Activated CD4-positive, alpha-beta T cell treated with anti-CD3 and anti-CD28 coated beads, Interleukin-2, amount 50 U/mL, for 16 hours (primary cell): ENCODE measurements around the gene NUP133.
"Not testable (repeated sequence)": the region's sequence is repeated elsewhere in the genome, so short reads cannot be mapped to it uniquely, and the experiment has no call there.

Source experiments
- DNase-seq: peaks from one replicate; pipeline ENCODE4 v3.0.0-alpha.2; 2020

Gene NUP133

GRCh38 chr1:229507951-229508822 is at the start of gene NUP133:
NUP133 (minus strand) TSS chr1:229508341; CDS start chr1:229508249, 92 bp downstream.
- peak; percentile 98 for DNase-seq

- DNase-seq, result peak; percentile 54
Measured at GRCh38 chr1:229557200-229557850, 49.2 kb upstream of the NUP133 start.

- DNase-seq, result no peak
Measured at GRCh38 chr1:229554886-229555621, 46.9 kb upstream of the NUP133 start.

GRCh38 chr1:229553621-229554130 is 45.5 kb upstream of the NUP133 start:
- DNase-seq, result no peak

GRCh38 chr1:229552732-229553131 is 44.6 kb upstream of the NUP133 start:
- no peak for DNase-seq

- DNase-seq, result no peak
Measured at GRCh38 chr1:229550812-229551567, 42.8 kb upstream of the NUP133 start.

- DNase-seq, result no peak
Measured at GRCh38 chr1:229547542-229547941, 39.4 kb upstream of the NUP133 start.

- DNase-seq, result no peak
Measured at GRCh38 chr1:229544587-229544986, 36.4 kb upstream of the NUP133 start.

GRCh38 chr1:229539863-229540506 is 31.8 kb upstream of the NUP133 start:
- DNase-seq, result no peak

GRCh38 chr1:229538945-229539344 is 30.8 kb upstream of the NUP133 start:
- no peak for DNase-seq

GRCh38 chr1:229537894-229538293 is 29.8 kb upstream of the NUP133 start:
- DNase-seq, result no peak

GRCh38 chr1:229536982-229537381 is 28.8 kb upstream of the NUP133 start:
- no peak for DNase-seq

GRCh38 chr1:229535230-229535629 is 27.1 kb upstream of the NUP133 start:
- DNase-seq, result no peak

GRCh38 chr1:229531326-229531725 is 23.2 kb upstream of the NUP133 start:
- no peak for DNase-seq

GRCh38 chr1:229529639-229530038 is 21.5 kb upstream of the NUP133 start:
- DNase-seq, result no peak

- DNase-seq, result no peak
Measured at GRCh38 chr1:229526695-229527094, 18.6 kb upstream of the NUP133 start.

- DNase-seq, result no peak
Measured at GRCh38 chr1:229523052-229523451, 14.9 kb upstream of the NUP133 start.

GRCh38 chr1:229514578-229515275 is 6.6 kb upstream of the NUP133 start:
- DNase-seq, result peak; percentile 66

GRCh38 chr1:229511625-229512024 is 3.5 kb upstream of the NUP133 start:
- DNase-seq, result not testable (repeated sequence)

GRCh38 chr1:229511201-229511600 is 3.1 kb upstream of the NUP133 start:
- DNase-seq, result not testable (repeated sequence)

- DNase-seq, result no peak
Measured at GRCh38 chr1:229509576-229509975, 1.4 kb upstream of the NUP133 start.
